Ovary (tissue), 3 donors: ENCODE measurements around the gene MAML2.

Source experiments
- POLR2A ChIP-seq: fragments of 450-650 bp; IDR thresholded peaks from one replicate; pipeline ENCODE4 v1.6.1; 2017; ENCODE audit warnings: antibody characterized with exemption, mild to moderate bottlenecking, moderate library complexity
- TF ChIP-seq, protein P1 (sequence below), 3 donors: fragments of 450-650 bp in 2 of 3; fragments of 200-600 bp in 1 of 3; IDR thresholded peaks; one replicate each; pipeline versions ENCODE4 v1.5.1 to v1.8.0; 2016 to 2022; ENCODE audit warnings: antibody characterized with exemption in 3 of 3, mild to moderate bottlenecking in 1 of 3
- donor health status: DM: no; HTN: no; CAD: no.

GRCh38 chr11:96237766-96238266 lies 105.2 kb downstream of the MAML2 start:
- no peak for TF ChIP-seq POLR2A
- TF ChIP-seq, protein P1, sequence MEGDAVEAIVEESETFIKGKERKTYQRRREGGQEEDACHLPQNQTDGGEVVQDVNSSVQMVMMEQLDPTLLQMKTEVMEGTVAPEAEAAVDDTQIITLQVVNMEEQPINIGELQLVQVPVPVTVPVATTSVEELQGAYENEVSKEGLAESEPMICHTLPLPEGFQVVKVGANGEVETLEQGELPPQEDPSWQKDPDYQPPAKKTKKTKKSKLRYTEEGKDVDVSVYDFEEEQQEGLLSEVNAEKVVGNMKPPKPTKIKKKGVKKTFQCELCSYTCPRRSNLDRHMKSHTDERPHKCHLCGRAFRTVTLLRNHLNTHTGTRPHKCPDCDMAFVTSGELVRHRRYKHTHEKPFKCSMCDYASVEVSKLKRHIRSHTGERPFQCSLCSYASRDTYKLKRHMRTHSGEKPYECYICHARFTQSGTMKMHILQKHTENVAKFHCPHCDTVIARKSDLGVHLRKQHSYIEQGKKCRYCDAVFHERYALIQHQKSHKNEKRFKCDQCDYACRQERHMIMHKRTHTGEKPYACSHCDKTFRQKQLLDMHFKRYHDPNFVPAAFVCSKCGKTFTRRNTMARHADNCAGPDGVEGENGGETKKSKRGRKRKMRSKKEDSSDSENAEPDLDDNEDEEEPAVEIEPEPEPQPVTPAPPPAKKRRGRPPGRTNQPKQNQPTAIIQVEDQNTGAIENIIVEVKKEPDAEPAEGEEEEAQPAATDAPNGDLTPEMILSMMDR (IDR thresholded peaks at IDR 0.05): no peak
